SK-N-SH (cell line): ENCODE data around the gene SYNJ2.

Experiments used
- EP300 ChIP-seq, 2 experiments: IDR thresholded peaks; 2 replicates each; pipeline versions ENCODE4 v1.4.0 to v1.6.1; 2012; ENCODE audit warnings: borderline replicate concordance in 1 of 2, low read depth in 1 of 2, low read length in 1 of 2
- EZH2phosphoT487 ChIP-seq: fragments of 200-600 bp; sonication (generic); IDR thresholded peaks from 2 replicates; pipeline ENCODE4 v1.6.1; 2017; ENCODE audit warnings: low read depth, mixed run types, mild to moderate bottlenecking, antibody characterized with exemption, moderate library complexity, borderline replicate concordance
- GABPA ChIP-seq: IDR thresholded peaks from 2 replicates; pipeline ENCODE4 v1.4.0; 2012; ENCODE audit warnings: low read depth, mild to moderate bottlenecking
- NRF1 ChIP-seq: IDR thresholded peaks from 2 replicates; pipeline ENCODE4 v1.6.1; 2012; ENCODE audit warnings: low read depth, mild to moderate bottlenecking, low read length
- POLR2AphosphoS5 ChIP-seq: IDR thresholded peaks from 2 replicates; pipeline ENCODE4 v1.6.1; 2012; ENCODE audit warnings: low read depth, low read length
- RAD21 ChIP-seq: IDR thresholded peaks from 2 replicates; pipeline ENCODE4 v1.6.1; 2012; ENCODE audit warnings: mild to moderate bottlenecking, low read length
- REST ChIP-seq: IDR thresholded peaks from 2 replicates; pipeline ENCODE4 v1.6.1; 2012; ENCODE audit warnings: mild to moderate bottlenecking, low read depth, low read length, moderate library complexity
- RFX5 ChIP-seq: IDR thresholded peaks from 2 replicates; pipeline ENCODE4 v1.6.1; 2012; ENCODE audit warnings: mild to moderate bottlenecking, improper control_type of control experiment, low read length
- TF ChIP-seq, protein P1 (sequence below): fragments of 200-600 bp; sonication (generic); IDR thresholded peaks from 2 replicates; pipeline ENCODE4 v1.6.1; 2017; ENCODE audit warnings: antibody characterized with exemption, mild to moderate bottlenecking, moderate library complexity
- TF ChIP-seq, protein P2 (sequence below): IDR thresholded peaks from 2 replicates; pipeline ENCODE4; 2012

DNA sequence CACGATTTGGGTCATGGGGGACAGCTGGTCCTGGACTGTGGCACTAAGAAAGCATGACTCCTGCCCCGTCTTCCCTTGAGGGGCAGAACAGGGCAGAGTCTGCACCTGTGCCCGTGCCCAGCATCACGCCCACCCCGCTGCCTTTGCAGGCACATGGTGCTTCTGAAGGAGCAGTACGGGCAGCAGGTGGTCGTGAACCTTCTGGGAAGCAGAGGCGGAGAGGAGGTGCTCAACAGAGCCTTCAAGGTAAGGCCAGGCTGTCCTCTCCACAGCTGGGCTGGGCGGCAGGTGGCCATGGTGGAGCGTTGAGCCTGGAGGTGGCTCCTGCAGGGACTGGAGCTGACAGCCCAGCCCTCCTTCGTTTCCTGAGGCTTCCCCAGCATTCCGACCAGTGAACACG is 77.4 kb downstream of the SYNJ2 start:
- TF ChIP-seq EP300 (IDR thresholded peaks at IDR 0.05; ENCODE audit: borderline replicate concordance in 1 of 2, low read depth in 1 of 2, low read length in 1 of 2) (no peak), RAD21 (no peak), REST (no peak), POLR2AphosphoS5 (no peak), GABPA (no peak), RFX5 (no peak), EZH2phosphoT487 (no peak), NRF1 (no peak)
- TF ChIP-seq, protein P1, sequence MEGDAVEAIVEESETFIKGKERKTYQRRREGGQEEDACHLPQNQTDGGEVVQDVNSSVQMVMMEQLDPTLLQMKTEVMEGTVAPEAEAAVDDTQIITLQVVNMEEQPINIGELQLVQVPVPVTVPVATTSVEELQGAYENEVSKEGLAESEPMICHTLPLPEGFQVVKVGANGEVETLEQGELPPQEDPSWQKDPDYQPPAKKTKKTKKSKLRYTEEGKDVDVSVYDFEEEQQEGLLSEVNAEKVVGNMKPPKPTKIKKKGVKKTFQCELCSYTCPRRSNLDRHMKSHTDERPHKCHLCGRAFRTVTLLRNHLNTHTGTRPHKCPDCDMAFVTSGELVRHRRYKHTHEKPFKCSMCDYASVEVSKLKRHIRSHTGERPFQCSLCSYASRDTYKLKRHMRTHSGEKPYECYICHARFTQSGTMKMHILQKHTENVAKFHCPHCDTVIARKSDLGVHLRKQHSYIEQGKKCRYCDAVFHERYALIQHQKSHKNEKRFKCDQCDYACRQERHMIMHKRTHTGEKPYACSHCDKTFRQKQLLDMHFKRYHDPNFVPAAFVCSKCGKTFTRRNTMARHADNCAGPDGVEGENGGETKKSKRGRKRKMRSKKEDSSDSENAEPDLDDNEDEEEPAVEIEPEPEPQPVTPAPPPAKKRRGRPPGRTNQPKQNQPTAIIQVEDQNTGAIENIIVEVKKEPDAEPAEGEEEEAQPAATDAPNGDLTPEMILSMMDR = no peak
- TF ChIP-seq, protein P2, sequence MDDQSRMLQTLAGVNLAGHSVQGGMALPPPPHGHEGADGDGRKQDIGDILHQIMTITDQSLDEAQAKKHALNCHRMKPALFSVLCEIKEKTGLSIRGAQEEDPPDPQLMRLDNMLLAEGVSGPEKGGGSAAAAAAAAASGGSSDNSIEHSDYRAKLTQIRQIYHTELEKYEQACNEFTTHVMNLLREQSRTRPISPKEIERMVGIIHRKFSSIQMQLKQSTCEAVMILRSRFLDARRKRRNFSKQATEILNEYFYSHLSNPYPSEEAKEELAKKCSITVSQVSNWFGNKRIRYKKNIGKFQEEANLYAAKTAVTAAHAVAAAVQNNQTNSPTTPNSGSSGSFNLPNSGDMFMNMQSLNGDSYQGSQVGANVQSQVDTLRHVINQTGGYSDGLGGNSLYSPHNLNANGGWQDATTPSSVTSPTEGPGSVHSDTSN = no peak
